SK-N-SH (cell line): ENCODE measurements around the gene AMZ1. TPM values are rescaled to one million over a fixed set of nuclear protein-coding genes. Genes with fewer than 3 reads are reported as not detected.
"Not testable (repeated sequence)": the region's sequence is repeated elsewhere in the genome, so short reads cannot be mapped to it uniquely, and the experiment has no call there.

Source experiments
- CTCF ChIA-PET: fragments of 300-600, 350-600 bp; formaldehyde crosslinking; extraction: SDS; loops from one replicate; lab custom pipeline; 2021; lab: Yijun Ruan, JAX
- POLR2A ChIA-PET: fragments of 350-600 bp; sonication (Branson Sonifier 250); formaldehyde crosslinking; extraction: SDS; loops from one replicate; lab custom pipeline; 2020; ENCODE audit warnings: antibody characterized with exemption, inconsistent platforms; lab: Yijun Ruan, JAX
- DNase-seq: peaks from one replicate; pipeline ENCODE4 v3.0.0; 2012
- H2AFZ ChIP-seq: fragments of 200-600 bp; sonication (generic); 2 replicates; pipeline ENCODE4 v1.8.1; 2016; ENCODE audit warnings: antibody characterized with exemption, mild to moderate bottlenecking, low read depth
- H3F3A ChIP-seq: fragments of 200-600 bp; sonication (generic); replicated peaks from 2 replicates; pipeline ENCODE3; 2016; ENCODE audit warnings: antibody characterized with exemption, mild to moderate bottlenecking; ENCODE audit not compliant: insufficient read depth
- H3K27ac ChIP-seq, 2 experiments: fragments of 200-500 bp in 1 of 2; fragments of 200-600 bp in 1 of 2; sonication (Bioruptor generic) in 1 of 2; sonication (generic), shearing (Covaris generic) in 1 of 2; 2 replicates each; pipeline versions ENCODE4 v1.5.1 to v1.6.1; 2014 to 2016; ENCODE audit warnings: low read depth in 2 of 2, inconsistent platforms in 1 of 2, low read length in 1 of 2, mild to moderate bottlenecking in 1 of 2, mixed read lengths in 1 of 2
- H3K27me3 ChIP-seq: fragments of 200-600 bp; sonication (generic), shearing (Covaris generic); 2 replicates; pipeline ENCODE4 v1.6.1; 2016; ENCODE audit warnings: mixed run types; ENCODE audit not compliant: insufficient read depth
- H3K36me3 ChIP-seq, 2 experiments: fragments of 200-500 bp in 1 of 2; fragments of 200-600 bp in 1 of 2; sonication (Bioruptor generic) in 1 of 2; sonication (generic) in 1 of 2; replicated peaks in 1 of 2; 2 replicates each; pipeline versions ENCODE3 to v1.5.1; 2014 to 2016; ENCODE audit warnings: low read length in 1 of 2, mild to moderate bottlenecking in 1 of 2; ENCODE audit not compliant: insufficient read depth in 2 of 2, control insufficient read depth in 1 of 2
- H3K4me1 ChIP-seq, 2 experiments: fragments of 200-500 bp in 1 of 2; fragments of 200-600 bp in 1 of 2; sonication (Bioruptor generic) in 1 of 2; sonication (generic), shearing (Covaris generic) in 1 of 2; 2 replicates each; pipeline versions ENCODE4 v1.5.1 to v1.6.1; 2014 to 2016; ENCODE audit warnings: low read depth in 1 of 2, low read length in 1 of 2, mixed run types in 1 of 2; ENCODE audit not compliant: insufficient read depth in 2 of 2, control insufficient read depth in 1 of 2
- H3K4me2 ChIP-seq: fragments of 200-600 bp; sonication (generic), shearing (Covaris generic); 2 replicates; pipeline ENCODE4 v1.6.1; 2017; ENCODE audit warnings: mixed run types
- H3K4me3 ChIP-seq, 2 experiments: fragments of 200-500 bp in 1 of 2; fragments of 200-600 bp in 1 of 2; sonication (Bioruptor generic) in 1 of 2; sonication (generic), shearing (Covaris generic) in 1 of 2; 2 replicates each; pipeline versions ENCODE4 v1.5.1 to v1.8.1; 2014 to 2016; ENCODE audit warnings: low read depth in 2 of 2, inconsistent platforms in 1 of 2, low read length in 1 of 2, mild to moderate bottlenecking in 1 of 2, mixed read lengths in 1 of 2, moderate library complexity in 1 of 2
- H3K79me2 ChIP-seq: fragments of 200-600 bp; sonication (generic); 2 replicates; pipeline ENCODE4 v1.8.1; 2017; ENCODE audit warnings: mild to moderate bottlenecking; ENCODE audit not compliant: insufficient read depth
- H3K9ac ChIP-seq: fragments of 200-600 bp; sonication (generic); 2 replicates; pipeline ENCODE4 v1.6.1; 2017; ENCODE audit warnings: mixed run types
- H3K9me2 ChIP-seq: fragments of 200-600 bp; sonication (generic); 2 replicates; pipeline ENCODE4 v1.6.1; 2017; ENCODE audit warnings: mixed run types
- H3K9me3 ChIP-seq: fragments of 200-600 bp; sonication (generic); 2 replicates; pipeline ENCODE4 v1.6.1; 2017; ENCODE audit warnings: mixed run types, mild to moderate bottlenecking, moderate library complexity
- H4K20me1 ChIP-seq: fragments of 200-600 bp; sonication (generic); 2 replicates; pipeline ENCODE4 v1.6.1; 2017; ENCODE audit warnings: mild to moderate bottlenecking, mixed run types; ENCODE audit not compliant: insufficient read depth
- EP300 ChIP-seq, 2 experiments: IDR thresholded peaks; 2 replicates each; pipeline versions ENCODE4 v1.4.0 to v1.6.1; 2012; ENCODE audit warnings: borderline replicate concordance in 1 of 2, low read depth in 1 of 2, low read length in 1 of 2
- GATA2 ChIP-seq: sonication (generic); formaldehyde crosslinking; IDR thresholded peaks from 2 replicates; pipeline ENCODE4 v1.5.0; 2020; ENCODE audit warnings: mild to moderate bottlenecking, missing genetic modification reagents
- JUND ChIP-seq: IDR thresholded peaks from 2 replicates; pipeline ENCODE4 v1.4.0; 2012
- POLR2AphosphoS5 ChIP-seq: IDR thresholded peaks from 2 replicates; pipeline ENCODE4 v1.6.1; 2012; ENCODE audit warnings: low read depth, low read length
- RAD21 ChIP-seq: IDR thresholded peaks from 2 replicates; pipeline ENCODE4 v1.6.1; 2012; ENCODE audit warnings: mild to moderate bottlenecking, low read length
- RCOR1 ChIP-seq: fragments of 150-350 bp; IDR thresholded peaks from 2 replicates; pipeline ENCODE4 v1.6.1; 2017; ENCODE audit warnings: antibody characterized with exemption, low read length
- RFX5 ChIP-seq: IDR thresholded peaks from 2 replicates; pipeline ENCODE4 v1.6.1; 2012; ENCODE audit warnings: mild to moderate bottlenecking, improper control_type of control experiment, low read length
- SIN3A ChIP-seq: IDR thresholded peaks from 2 replicates; pipeline ENCODE4 v1.6.1; 2012; ENCODE audit warnings: low read depth, mild to moderate bottlenecking, low read length, moderate library complexity, borderline replicate concordance
- TCF12 ChIP-seq: IDR thresholded peaks from 2 replicates; pipeline ENCODE4 v1.4.0; 2012
- TEAD4 ChIP-seq: IDR thresholded peaks from 2 replicates; pipeline ENCODE4 v1.4.0; 2012; ENCODE audit warnings: mild to moderate bottlenecking, borderline replicate concordance; ENCODE audit not compliant: insufficient read depth
- YY1 ChIP-seq: IDR thresholded peaks from 2 replicates; pipeline ENCODE4 v1.4.0; 2012; ENCODE audit warnings: low read depth, mild to moderate bottlenecking
- WGBS: methylation state at CpG from one replicate; pipeline ENCODE4 v1.1.6; 2017; ENCODE audit warnings: low lambda C conversion rate; 5-methylcytosine and 5-hydroxymethylcytosine counted together
- polyA plus RNA-seq, 3 experiments: library from polyadenylated mRNA; depleted of rRNA; stranded (reverse); fragments of >200 nt; gene quantifications; 2 replicates each; pipeline ENCODE4 v1.2.3, GENCODE V29; 2012
- TF ChIP-seq, protein P1 (sequence below): IDR thresholded peaks from 2 replicates; pipeline ENCODE4 v1.4.0; 2012; ENCODE audit warnings: low read depth
- TF ChIP-seq, protein P2 (sequence below): IDR thresholded peaks from 2 replicates; pipeline ENCODE4 v1.6.1; 2012; ENCODE audit warnings: mild to moderate bottlenecking, low read depth, low read length, moderate library complexity
- TF ChIP-seq, protein P3 (sequence below): IDR thresholded peaks from 2 replicates; pipeline ENCODE4 v1.4.0; 2012; ENCODE audit warnings: low read depth, borderline replicate concordance
- TF ChIP-seq, protein P4 (sequence below): IDR thresholded peaks from 2 replicates; pipeline ENCODE4 v1.4.0; 2012; ENCODE audit warnings: low read depth, borderline replicate concordance

AMZ1 gene
- polyA plus RNA-seq, 1 of the 3 experiments (the other 2 are of a cell fraction) = 0.15 TPM

DNA sequence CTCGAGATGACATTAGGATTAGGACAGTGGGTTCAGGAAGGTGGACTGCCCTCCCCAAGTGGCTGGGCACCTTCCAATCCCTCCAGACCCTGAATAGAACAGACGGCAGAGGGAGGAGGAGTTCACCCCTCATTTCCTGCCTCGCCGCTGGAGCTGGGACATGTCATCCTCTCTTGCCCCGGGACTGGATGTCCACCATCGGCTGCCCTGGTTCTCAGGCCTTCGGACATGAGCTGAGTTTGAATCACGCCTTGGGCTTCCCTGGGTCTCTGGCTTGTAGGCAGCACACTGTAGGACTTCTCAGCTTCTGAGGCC is 6.1 kb downstream of the AMZ1 start:
- H3K9me3 ChIP-seq, POLR2A ChIA-PET, H3K4me1 ChIP-seq, H3F3A ChIP-seq, H2AFZ ChIP-seq, H3K9ac ChIP-seq, H4K20me1 ChIP-seq, H3K4me2 ChIP-seq, H3K36me3 ChIP-seq, DNase-seq, H3K27ac ChIP-seq, H3K9me2 ChIP-seq, H3K4me3 ChIP-seq, H3K79me2 ChIP-seq, H3K27me3 ChIP-seq: not testable (repeated sequence)
- WGBS = 90% methylated on average over 8 of the region's 8 CpGs
- CTCF ChIA-PET = interaction anchor here (1.0 to 15.8 kb wide), 4 partner anchors 13 to 34 kb away, joined by 3 to 204 read pairs (median 3); no protein-coding TSS in a partner anchor

DNA sequence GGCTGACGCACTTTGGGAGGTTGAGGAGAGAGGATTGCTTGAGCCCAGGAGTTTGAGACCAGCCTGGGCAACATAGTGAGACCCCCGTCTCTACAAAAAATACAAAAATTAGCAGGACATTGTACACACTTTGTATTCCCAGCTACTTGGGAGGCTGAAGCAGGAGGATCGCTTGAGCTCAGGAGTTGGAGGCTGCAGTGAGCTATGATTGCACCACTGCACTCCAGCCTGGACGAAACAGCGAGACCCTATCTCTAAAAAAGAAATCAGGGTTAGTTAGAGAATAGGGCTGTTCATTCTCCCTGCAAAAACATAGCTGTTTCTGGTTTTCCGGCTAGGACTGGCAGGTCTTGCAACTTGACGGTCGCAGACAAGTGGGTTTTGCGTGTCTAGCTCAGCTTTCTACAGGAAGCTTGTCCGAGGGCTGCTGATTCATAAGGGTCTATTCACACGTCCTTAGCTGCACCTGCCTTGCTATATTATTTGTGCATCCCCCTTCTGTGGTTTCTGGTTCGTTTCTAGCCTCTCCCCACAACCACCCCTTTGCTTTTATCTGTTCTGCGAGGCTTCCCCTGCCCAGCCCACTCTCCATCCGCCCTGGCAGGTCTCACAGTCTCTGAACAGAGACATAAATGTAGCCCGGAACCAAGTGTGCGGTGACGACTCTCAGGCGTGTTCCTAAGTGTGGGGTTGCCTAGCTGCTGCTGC is 10.7 kb downstream of the AMZ1 start:
- Histone ChIP-seq H3K27ac (no peak overlapping the region), H3K4me1 (peaks cover 0 to 2% of the 10 kb centered on the region in 2 experiments; a peak in 1 of 4 replicates), H3K4me2 (no peak overlapping the region), H3K27me3 (peaks cover 6% of the 10 kb centered on the region; the same call in 1 of the 2 replicates)
- WGBS = 73% methylated on average over 18 of the region's 18 CpGs
- no peak for TF ChIP-seq JUND
- TF ChIP-seq, protein P1, sequence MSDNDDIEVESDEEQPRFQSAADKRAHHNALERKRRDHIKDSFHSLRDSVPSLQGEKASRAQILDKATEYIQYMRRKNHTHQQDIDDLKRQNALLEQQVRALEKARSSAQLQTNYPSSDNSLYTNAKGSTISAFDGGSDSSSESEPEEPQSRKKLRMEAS = no peak
- no peak for TF ChIP-seq SIN3A
- no peak for TF ChIP-seq RAD21
- TF ChIP-seq, protein P2, sequence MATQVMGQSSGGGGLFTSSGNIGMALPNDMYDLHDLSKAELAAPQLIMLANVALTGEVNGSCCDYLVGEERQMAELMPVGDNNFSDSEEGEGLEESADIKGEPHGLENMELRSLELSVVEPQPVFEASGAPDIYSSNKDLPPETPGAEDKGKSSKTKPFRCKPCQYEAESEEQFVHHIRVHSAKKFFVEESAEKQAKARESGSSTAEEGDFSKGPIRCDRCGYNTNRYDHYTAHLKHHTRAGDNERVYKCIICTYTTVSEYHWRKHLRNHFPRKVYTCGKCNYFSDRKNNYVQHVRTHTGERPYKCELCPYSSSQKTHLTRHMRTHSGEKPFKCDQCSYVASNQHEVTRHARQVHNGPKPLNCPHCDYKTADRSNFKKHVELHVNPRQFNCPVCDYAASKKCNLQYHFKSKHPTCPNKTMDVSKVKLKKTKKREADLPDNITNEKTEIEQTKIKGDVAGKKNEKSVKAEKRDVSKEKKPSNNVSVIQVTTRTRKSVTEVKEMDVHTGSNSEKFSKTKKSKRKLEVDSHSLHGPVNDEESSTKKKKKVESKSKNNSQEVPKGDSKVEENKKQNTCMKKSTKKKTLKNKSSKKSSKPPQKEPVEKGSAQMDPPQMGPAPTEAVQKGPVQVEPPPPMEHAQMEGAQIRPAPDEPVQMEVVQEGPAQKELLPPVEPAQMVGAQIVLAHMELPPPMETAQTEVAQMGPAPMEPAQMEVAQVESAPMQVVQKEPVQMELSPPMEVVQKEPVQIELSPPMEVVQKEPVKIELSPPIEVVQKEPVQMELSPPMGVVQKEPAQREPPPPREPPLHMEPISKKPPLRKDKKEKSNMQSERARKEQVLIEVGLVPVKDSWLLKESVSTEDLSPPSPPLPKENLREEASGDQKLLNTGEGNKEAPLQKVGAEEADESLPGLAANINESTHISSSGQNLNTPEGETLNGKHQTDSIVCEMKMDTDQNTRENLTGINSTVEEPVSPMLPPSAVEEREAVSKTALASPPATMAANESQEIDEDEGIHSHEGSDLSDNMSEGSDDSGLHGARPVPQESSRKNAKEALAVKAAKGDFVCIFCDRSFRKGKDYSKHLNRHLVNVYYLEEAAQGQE = no peak
- TF ChIP-seq POLR2AphosphoS5 = no peak
- TF ChIP-seq, protein P3, sequence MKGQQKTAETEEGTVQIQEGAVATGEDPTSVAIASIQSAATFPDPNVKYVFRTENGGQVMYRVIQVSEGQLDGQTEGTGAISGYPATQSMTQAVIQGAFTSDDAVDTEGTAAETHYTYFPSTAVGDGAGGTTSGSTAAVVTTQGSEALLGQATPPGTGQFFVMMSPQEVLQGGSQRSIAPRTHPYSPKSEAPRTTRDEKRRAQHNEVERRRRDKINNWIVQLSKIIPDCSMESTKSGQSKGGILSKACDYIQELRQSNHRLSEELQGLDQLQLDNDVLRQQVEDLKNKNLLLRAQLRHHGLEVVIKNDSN = no peak
- TF ChIP-seq RCOR1 = no peak
- no peak for TF ChIP-seq EP300 (IDR thresholded peaks at IDR 0.05; ENCODE audit: borderline replicate concordance in 1 of 2, low read depth in 1 of 2, low read length in 1 of 2)
- TF ChIP-seq, protein P4, sequence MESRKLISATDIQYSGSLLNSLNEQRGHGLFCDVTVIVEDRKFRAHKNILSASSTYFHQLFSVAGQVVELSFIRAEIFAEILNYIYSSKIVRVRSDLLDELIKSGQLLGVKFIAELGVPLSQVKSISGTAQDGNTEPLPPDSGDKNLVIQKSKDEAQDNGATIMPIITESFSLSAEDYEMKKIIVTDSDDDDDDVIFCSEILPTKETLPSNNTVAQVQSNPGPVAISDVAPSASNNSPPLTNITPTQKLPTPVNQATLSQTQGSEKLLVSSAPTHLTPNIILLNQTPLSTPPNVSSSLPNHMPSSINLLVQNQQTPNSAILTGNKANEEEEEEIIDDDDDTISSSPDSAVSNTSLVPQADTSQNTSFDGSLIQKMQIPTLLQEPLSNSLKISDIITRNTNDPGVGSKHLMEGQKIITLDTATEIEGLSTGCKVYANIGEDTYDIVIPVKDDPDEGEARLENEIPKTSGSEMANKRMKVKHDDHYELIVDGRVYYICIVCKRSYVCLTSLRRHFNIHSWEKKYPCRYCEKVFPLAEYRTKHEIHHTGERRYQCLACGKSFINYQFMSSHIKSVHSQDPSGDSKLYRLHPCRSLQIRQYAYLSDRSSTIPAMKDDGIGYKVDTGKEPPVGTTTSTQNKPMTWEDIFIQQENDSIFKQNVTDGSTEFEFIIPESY = no peak
- no peak for TF ChIP-seq GATA2 (CRISPR knock-in tag)
- no peak for TF ChIP-seq TEAD4
- no peak for TF ChIP-seq TCF12
- no peak for TF ChIP-seq RFX5
- no peak for TF ChIP-seq YY1
- TF ChIP-seq, all 33 proteins: peak for 0
- Histone ChIP-seq H3K9me2 (no peaks in the 10 kb centered on the region), H3K9me3 (no peaks in the 10 kb centered on the region), H3K36me3 (no peaks in the 10 kb centered on the region), H3K9ac (no peak overlapping the region), H3K79me2 (no peaks in the 10 kb centered on the region), H4K20me1 (no peaks in the 10 kb centered on the region), H3F3A (no peaks in the 10 kb centered on the region), H2AFZ (no peak overlapping the region), H3K4me3 (no peak overlapping the region)
- no peak for DNase-seq
- POLR2A ChIA-PET = interaction anchor here (0.5 kb wide), 1 partner anchor 22 kb away, joined by 3 read pairs; no protein-coding TSS in a partner anchor
- CTCF ChIA-PET = interaction anchor here (0.6 to 2.2 kb wide), 10 partner anchors 8 to 247 kb away, joined by 3 to 9 read pairs (median 4); partner anchors contain the start of gene AMZ1
